Stimulated activated naive CD4-positive, alpha-beta T cell treated with Interleukin-2 at 50 U/mL for 16 hours (primary cell): ENCODE results near the gene GOSR1.
"Not testable (repeated sequence)": the region's sequence is repeated elsewhere in the genome, so short reads cannot be mapped to it uniquely, and the experiment has no call there.

Experiments
- DNase-seq: peaks from one replicate; lab custom pipeline; 2025; lab: John Stamatoyannopoulos, UW

GOSR1 gene

GRCh38 chr17:30575648-30576325, 98.6 kb downstream of the GOSR1 start:
- DNase-seq = not testable (repeated sequence)

GRCh38 chr17:30576326-30576861, 99.2 kb downstream of the GOSR1 start:
- DNase-seq = no peak
